HepG2 (cell line): ENCODE data around the gene NEIL3. TPM values are rescaled to one million over a fixed set of nuclear protein-coding genes. Genes with fewer than 3 reads are reported as not detected.
A peak's percentile ranks its signal among the peaks of the same experiment; 100 is the strongest.

ENCODE experiments used
- FIP1L1 ChIP-seq: fragments of 200-400 bp; formaldehyde crosslinking; IDR thresholded peaks from 2 replicates; pipeline ENCODE4 v1.6.1; 2018; ENCODE audit warnings: low read depth, mild to moderate bottlenecking, low read length, moderate library complexity, borderline replicate concordance; ENCODE audit not compliant: insufficient read depth
- HOXA3 ChIP-seq: sonication (generic); formaldehyde crosslinking; IDR thresholded peaks from 2 replicates; pipeline ENCODE4 v1.5.0; 2020; ENCODE audit warnings: missing genetic modification reagents
- NCOR1 ChIP-seq: fragments of 200-600 bp; sonication (generic); IDR thresholded peaks from 2 replicates; pipeline ENCODE4 v1.7.0; 2017; ENCODE audit warnings: antibody characterized with exemption, low read length, borderline replicate concordance
- SETDB1 ChIP-seq: sonication (generic); formaldehyde crosslinking; IDR thresholded peaks from 2 replicates; pipeline ENCODE4 v1.5.1; 2020; ENCODE audit warnings: missing genetic modification reagents, mild to moderate bottlenecking, borderline replicate concordance
- SOX6 ChIP-seq, 2 experiments: fragments of 450-650 bp in 1 of 2; sonication (generic) in 1 of 2; formaldehyde crosslinking in 1 of 2; IDR thresholded peaks; 2 replicates each; pipeline versions ENCODE4 v1.4.0 to v1.6.1; 2017 to 2020; ENCODE audit warnings: antibody characterized with exemption in 1 of 2, mild to moderate bottlenecking in 1 of 2, missing genetic modification reagents in 1 of 2
- ZBTB40 ChIP-seq, 2 experiments: fragments of 450-650 bp in 1 of 2; sonication (generic) in 1 of 2; formaldehyde crosslinking in 1 of 2; IDR thresholded peaks; 2 replicates each; pipeline versions ENCODE4 v1.6.1 to v1.8.0; 2016 to 2022; ENCODE audit warnings: antibody characterized with exemption in 1 of 2, mild to moderate bottlenecking in 1 of 2, missing genetic modification reagents in 1 of 2
- ZFP36 ChIP-seq: fragments of 150-350 bp; IDR thresholded peaks from 2 replicates; pipeline ENCODE4 v1.6.1; 2018; ENCODE audit warnings: borderline replicate concordance, low read length, low read depth; ENCODE audit not compliant: partially characterized antibody
- ZMYM3 ChIP-seq: sonication (generic); formaldehyde crosslinking; IDR thresholded peaks from 2 replicates; pipeline ENCODE4 v1.5.1; 2020; ENCODE audit warnings: mild to moderate bottlenecking, missing genetic modification reagents
- ZNF543 ChIP-seq: sonication (generic); formaldehyde crosslinking; IDR thresholded peaks from 2 replicates; pipeline ENCODE4 v1.4.0; 2020; ENCODE audit warnings: mild to moderate bottlenecking, missing genetic modification reagents
- ZNF605 ChIP-seq: sonication (generic); formaldehyde crosslinking; IDR thresholded peaks from 2 replicates; pipeline ENCODE4 v1.8.0; 2022; ENCODE audit warnings: mild to moderate bottlenecking, missing genetic modification reagents
- polyA plus RNA-seq, 8 experiments: library from polyadenylated mRNA; depleted of rRNA in 3 of 8; stranded (reverse) in 7 of 8; unstranded in 1 of 8; fragments of >200 nt; fragmentation: Illumina TruSeq in 4 of 8; extraction: Trizol in 4 of 8; gene quantifications; 2 replicates each; pipeline versions ENCODE4 v1.2.1 to v1.2.3, GENCODE V29; 2011 to 2016; ENCODE audit warnings: low read depth in 4 of 8, missing spikeins in 1 of 8, mixed read lengths in 1 of 8; ENCODE audit not compliant: insufficient read depth in 1 of 8
- total RNA-seq, 5 experiments: library from RNA; depleted of rRNA; stranded (reverse); fragments of >200 nt; fragmentation: Illumina TruSeq; extraction: Trizol; gene quantifications; 2 replicates each; pipeline ENCODE4 v1.2.3, GENCODE V29; 2016; ENCODE audit warnings: low read depth in 1 of 5

NEIL3 gene
- total and polyA plus RNA-seq, 2 of the 13 experiments (the other 11 are each of a cell fraction or from before 2014, with no cell fraction given), result 3.5 to 8.4 TPM

DNA sequence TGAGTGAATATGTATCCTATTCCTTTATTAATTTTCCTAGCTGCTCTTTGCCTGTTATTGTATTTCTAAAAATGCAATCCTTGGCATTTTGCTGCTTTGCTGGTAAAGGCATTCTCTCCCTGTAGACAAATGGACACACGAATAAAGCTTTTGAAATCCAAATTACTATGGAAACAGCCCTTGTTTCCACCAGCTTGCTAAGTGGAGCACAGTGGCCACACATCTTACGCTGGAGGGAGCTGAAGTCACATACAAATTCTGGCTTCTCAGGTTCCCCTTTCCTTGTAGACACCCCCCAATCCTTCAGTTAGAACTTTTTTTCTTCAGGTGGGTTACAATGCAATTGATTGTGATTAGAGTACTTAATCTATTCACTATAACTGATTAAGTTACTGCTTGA is 66.3 kb downstream of the NEIL3 start (continued):
- peak; percentile 40; the same call in 1 of the 2 replicates for TF ChIP-seq ZBTB40 (IDR thresholded peaks at IDR 0.05)
- peak; percentile 28; the same call in 1 of the 2 replicates for TF ChIP-seq ZBTB40 (CRISPR knock-in tag; IDR thresholded peaks at IDR 0.05)
- TF ChIP-seq ZMYM3 (CRISPR knock-in tag), result no peak
- no peak for TF ChIP-seq FIP1L1
- no peak for TF ChIP-seq ZNF543 (CRISPR knock-in tag)
- no peak for TF ChIP-seq ZFP36
- TF ChIP-seq SETDB1 (CRISPR knock-in tag), result no peak
- no peak for TF ChIP-seq NCOR1
- no peak for TF ChIP-seq ZNF605 (CRISPR knock-in tag)
- TF ChIP-seq SOX6 (IDR thresholded peaks at IDR 0.05), result no peak
- TF ChIP-seq SOX6 (CRISPR knock-in tag; IDR thresholded peaks at IDR 0.05), result no peak
- TF ChIP-seq HOXA3 (CRISPR knock-in tag), result no peak
